IMR-90 (cell line): ENCODE data around the gene NCOA7. TPM values are rescaled to one million over a fixed set of nuclear protein-coding genes. Genes with fewer than 3 reads are reported as not detected.
A peak's percentile ranks its signal among the peaks of the same experiment; 100 is the strongest.

Experiments used
- ATAC-seq: fragments of 200-7000 bp; cut with Tn5 transposase; 2 replicates; pipeline ENCODE4 v1.9.1; 2020; ENCODE audit warnings: low read depth, mild to moderate bottlenecking, moderate library complexity
- BruUV-seq: library from RNA; stranded (reverse); fragments of 400-500 nt; replicated peaks from 2 replicates; lab custom pipeline; 2021; lab: Mats Ljungman, UMichigan
- CTCF ChIA-PET: fragments of 300-600 bp; formaldehyde crosslinking; extraction: SDS; loops from one replicate; lab custom pipeline; 2021; ENCODE audit warnings: antibody characterized with exemption; lab: Yijun Ruan, JAX
- POLR2A ChIA-PET: fragments of 300-600 bp; sonication (Branson Sonifier 250); formaldehyde crosslinking; loops from one replicate; lab custom pipeline; 2022; ENCODE audit warnings: antibody characterized with exemption; ENCODE audit not compliant: unreplicated experiment; lab: Charles Lee
- DNase-seq: peaks from one replicate; pipeline ENCODE4 v3.0.0; 2013
- H2AFZ ChIP-seq: replicated peaks from 2 replicates; pipeline ENCODE3; 2013; ENCODE audit warnings: low read length, mild to moderate bottlenecking; ENCODE audit not compliant: poor library complexity
- H2AK5ac ChIP-seq: 2 replicates; pipeline ENCODE4 v1.6.1; 2013; ENCODE audit warnings: low read depth, low read length, inconsistent platforms
- H2AK9ac ChIP-seq: replicated peaks from 2 replicates; pipeline ENCODE3; 2013; ENCODE audit warnings: mild to moderate bottlenecking, low read depth, low read length, moderate library complexity; ENCODE audit not compliant: poor library complexity
- H2BK120ac ChIP-seq: 2 replicates; pipeline ENCODE4 v1.6.1; 2013; ENCODE audit warnings: low read depth, low read length, inconsistent platforms
- H2BK15ac ChIP-seq: 3 replicates; pipeline ENCODE4 v1.6.1; 2013; ENCODE audit warnings: low read depth, low read length, inconsistent platforms
- H2BK20ac ChIP-seq: 2 replicates; pipeline ENCODE4 v1.6.1; 2013; ENCODE audit warnings: low read depth, mild to moderate bottlenecking, inconsistent platforms, low read length, moderate library complexity
- H2BK5ac ChIP-seq: 2 replicates; pipeline ENCODE4 v1.6.1; 2013; ENCODE audit warnings: mild to moderate bottlenecking, low read depth, low read length, inconsistent platforms; ENCODE audit not compliant: poor library complexity, severe bottlenecking
- H3K14ac ChIP-seq: replicated peaks from 2 replicates; pipeline ENCODE4 v1.6.1; 2013; ENCODE audit warnings: low read depth, low read length, inconsistent platforms
- H3K18ac ChIP-seq: 2 replicates; pipeline ENCODE4 v1.6.1; 2013; ENCODE audit warnings: low read depth, low read length, control low read depth
- H3K23ac ChIP-seq: 2 replicates; pipeline ENCODE4 v1.6.1; 2013; ENCODE audit warnings: low read depth, low read length, inconsistent platforms
- H3K27ac ChIP-seq: 2 replicates; pipeline ENCODE4 v1.5.1; 2013; ENCODE audit warnings: mild to moderate bottlenecking, control low read depth, low read length; ENCODE audit not compliant: insufficient read depth
- H3K27me3 ChIP-seq: 2 replicates; pipeline ENCODE4 v1.6.1; 2013; ENCODE audit warnings: low read length; ENCODE audit not compliant: control insufficient read depth, insufficient read depth
- H3K36me3 ChIP-seq: 2 replicates; pipeline ENCODE4 v1.6.1; 2013; ENCODE audit warnings: low read length, mixed read lengths; ENCODE audit not compliant: control insufficient read depth, insufficient read depth
- H3K4ac ChIP-seq: 2 replicates; pipeline ENCODE4 v1.6.1; 2013; ENCODE audit warnings: low read depth, low read length, inconsistent platforms
- H3K4me1 ChIP-seq: 2 replicates; pipeline ENCODE4 v1.6.1; 2013; ENCODE audit warnings: low read length, mixed read lengths; ENCODE audit not compliant: control insufficient read depth, insufficient read depth
- H3K4me2 ChIP-seq: 2 replicates; pipeline ENCODE4 v1.6.1; 2013; ENCODE audit warnings: low read depth, mild to moderate bottlenecking, control low read depth, low read length, moderate library complexity
- H3K4me3 ChIP-seq: 2 replicates; pipeline ENCODE4 v1.5.1; 2013; ENCODE audit warnings: low read depth, mild to moderate bottlenecking, control low read depth, low read length, moderate library complexity; ENCODE audit not compliant: insufficient read depth
- H3K56ac ChIP-seq: 2 replicates; pipeline ENCODE4 v1.6.1; 2013; ENCODE audit warnings: low read length, inconsistent platforms; ENCODE audit not compliant: insufficient read depth; ENCODE audit errors: extremely low read depth
- H3K79me1 ChIP-seq, 2 experiments: 2 replicates each; pipeline ENCODE4 v1.6.1; 2013; ENCODE audit warnings: low read length in 2 of 2, inconsistent platforms in 1 of 2, low read depth in 1 of 2
- H3K9ac ChIP-seq: 2 replicates; pipeline ENCODE4 v1.6.1; 2013; ENCODE audit warnings: low read depth, low read length, control low read depth
- H3K9me1 ChIP-seq: 2 replicates; pipeline ENCODE4 v1.6.1; 2013; ENCODE audit warnings: low read length, inconsistent platforms; ENCODE audit not compliant: insufficient read depth
- H3K9me3 ChIP-seq: 2 replicates; pipeline ENCODE4 v1.6.1; 2013; ENCODE audit warnings: low read length; ENCODE audit not compliant: control insufficient read depth, insufficient read depth
- H4K20me1 ChIP-seq: 2 replicates; pipeline ENCODE4 v1.6.1; 2013; ENCODE audit warnings: low read length, inconsistent platforms; ENCODE audit not compliant: insufficient read depth
- H4K5ac ChIP-seq: 2 replicates; pipeline ENCODE4 v1.6.1; 2013; ENCODE audit warnings: mild to moderate bottlenecking, low read depth, low read length, control low read depth
- H4K8ac ChIP-seq, 2 experiments: 2 replicates each; pipeline ENCODE4 v1.6.1; 2013; ENCODE audit warnings: low read depth in 2 of 2, low read length in 2 of 2, control low read depth in 1 of 2, inconsistent platforms in 1 of 2
- H4K91ac ChIP-seq: 2 replicates; pipeline ENCODE4 v1.6.1; 2013; ENCODE audit warnings: low read depth, low read length, inconsistent platforms; ENCODE audit not compliant: insufficient read depth
- BHLHE40 ChIP-seq: fragments of 150-350 bp; IDR thresholded peaks from 2 replicates; pipeline ENCODE4 v1.6.1; 2016; ENCODE audit warnings: mild to moderate bottlenecking, low read depth, low read length
- CHD1 ChIP-seq: IDR thresholded peaks from 2 replicates; pipeline ENCODE4 v1.6.1; 2012; ENCODE audit warnings: low read depth, low read length, improper control_type of control experiment
- CTCF ChIP-seq: conservative IDR thresholded peaks from 2 replicates; pipeline ENCODE4 v1.5.1; 2012; ENCODE audit warnings: mild to moderate bottlenecking, low read depth, low read length, improper control_type of control experiment
- ELK1 ChIP-seq: fragments of 150-350 bp; IDR thresholded peaks from 2 replicates; pipeline ENCODE4 v1.6.1; 2016; ENCODE audit warnings: low read depth, mild to moderate bottlenecking, low read length, moderate library complexity, borderline replicate concordance
- FOS ChIP-seq: fragments of 150-350 bp; IDR thresholded peaks from 2 replicates; pipeline ENCODE4 v1.6.1; 2016; ENCODE audit warnings: low read depth, low read length
- MAFK ChIP-seq: IDR thresholded peaks from 2 replicates; pipeline ENCODE4 v1.6.1; 2012; ENCODE audit warnings: low read depth, low read length, improper control_type of control experiment
- MAZ ChIP-seq: IDR thresholded peaks from 2 replicates; pipeline ENCODE4 v1.6.1; 2012; ENCODE audit warnings: low read depth, mild to moderate bottlenecking, low read length, improper control_type of control experiment, moderate library complexity, borderline replicate concordance
- MXI1 ChIP-seq: IDR thresholded peaks from 2 replicates; pipeline ENCODE4 v1.6.1; 2012; ENCODE audit warnings: low read depth, mild to moderate bottlenecking, low read length, moderate library complexity, borderline replicate concordance
- NFE2L2 ChIP-seq: fragments of 150-350 bp; IDR thresholded peaks from 2 replicates; pipeline ENCODE4 v1.6.1; 2016; ENCODE audit warnings: low read depth, mild to moderate bottlenecking, low read length
- POLR2A ChIP-seq: IDR thresholded peaks from 2 replicates; pipeline ENCODE4 v1.6.1; 2012; ENCODE audit warnings: mild to moderate bottlenecking, low read depth, low read length
- RAD21 ChIP-seq: IDR thresholded peaks from 2 replicates; pipeline ENCODE4 v1.6.1; 2012; ENCODE audit warnings: low read length, improper control_type of control experiment
- RCOR1 ChIP-seq: IDR thresholded peaks from 2 replicates; pipeline ENCODE4 v1.6.1; 2012; ENCODE audit warnings: mild to moderate bottlenecking, low read length, improper control_type of control experiment; ENCODE audit not compliant: insufficient replicate concordance
- SMC3 ChIP-seq: fragments of 150-350 bp; IDR thresholded peaks from 2 replicates; pipeline ENCODE4 v1.6.1; 2016; ENCODE audit warnings: low read depth, mild to moderate bottlenecking, antibody characterized with exemption, low read length, moderate library complexity
- USF2 ChIP-seq: fragments of 150-350 bp; IDR thresholded peaks from 2 replicates; pipeline ENCODE4 v1.6.1; 2017; ENCODE audit warnings: mild to moderate bottlenecking, antibody characterized with exemption, low read length, low read depth
- WGBS, 2 experiments: methylation state at CpG; one replicate each; pipeline versions ENCODE4 v1.1.5 to v1.1.7; 2013; ENCODE audit warnings: missing lambda C conversion rate in 2 of 2; ENCODE audit not compliant: insufficient read length in 1 of 2; ENCODE audit errors: extremely low coverage in 2 of 2; 5-methylcytosine and 5-hydroxymethylcytosine counted together
- dilution Hi-C: fragments of 300-500 bp; cut with HindIII; formaldehyde crosslinking; loops from one replicate; pipeline ENCODE4 v1.14.3; 2018; ENCODE audit warnings: low sequenced_read_pairs; ENCODE audit not compliant: unreplicated experiment
- in situ Hi-C: fragments of 300-500 bp; cut with MboI; formaldehyde crosslinking; loops from 3 replicates; pipeline ENCODE4 v1.14.3; 2019; ENCODE audit warnings: low sequenced_read_pairs, inconsistent platforms, mixed read lengths
- intact Hi-C: fragments of 100-400 bp; cut with micrococcal nuclease; formaldehyde crosslinking; loops from 2 replicates; pipeline ENCODE4 v1.10.0; 2022
- polyA plus RNA-seq, 3 experiments: library from polyadenylated mRNA; depleted of rRNA; stranded (reverse); fragments of >200 nt; gene quantifications; 2 replicates each; pipeline ENCODE4 v1.2.3, GENCODE V29; 2012; ENCODE audit warnings: low replicate concordance in 1 of 3
- total RNA-seq: library from RNA; depleted of rRNA; stranded (reverse); fragments of >200 nt; gene quantifications from 2 replicates; pipeline ENCODE4 v1.2.3, GENCODE V29; 2012

Gene NCOA7
- total and polyA plus RNA-seq, 2 of the 4 experiments (the other 2 are of a cell fraction), result 12.6 to 12.9 TPM

- TF ChIP-seq ELK1 (no peak), MAZ (no peak), MXI1 (no peak), SMC3 (no peak), BHLHE40 (no peak), CHD1 (no peak), USF2 (no peak), NFE2L2 (no peak), FOS (no peak), MAFK (no peak), POLR2A (no peak), RCOR1 (no peak), CTCF (no peak), RAD21 (no peak)
- peaks cover 11% of the 10 kb centered on the region for H3K4me1 ChIP-seq
- peak overlapping the region; percentile 49; the same call in 1 of the 2 replicates for H3K18ac ChIP-seq
- H2BK120ac ChIP-seq, result no peak overlapping the region
- 50% methylated on average over 2 of the region's 4 CpGs; no CpG with 5 or more reads in 1 of the 2 experiments for WGBS, 2 experiments
- no peak overlapping the region for H3K9ac ChIP-seq
- no TSS peak for BruUV-seq
- no peak overlapping the region for H3K23ac ChIP-seq
- H2BK20ac ChIP-seq, result no peak overlapping the region; the same call in 1 of the 2 replicates
- no peak overlapping the region for H3K4me3 ChIP-seq
- ATAC-seq (peak; percentile 44), DNase-seq (peak; percentile 37)
- intact Hi-C loops, result no loop called here
- no peak overlapping the region; the same call in 1 of the 2 replicates for H4K5ac ChIP-seq
- in situ Hi-C loops, result no loop called here
- H3K4me2 ChIP-seq, result peak overlapping the region; percentile 58; the same call in 1 of the 2 replicates
- ChIA-PET POLR2A (no interaction called here), CTCF (interaction anchor here (1.0 kb wide), 1 partner anchor 20 kb away, joined by 3 read pairs; no protein-coding TSS in a partner anchor)
- H3K56ac ChIP-seq, result no peak overlapping the region
- H3K27ac ChIP-seq, result no peak overlapping the region
- no peak overlapping the region for H2AK5ac ChIP-seq
- H2AFZ ChIP-seq, result no peak overlapping the region
- H3K79me1 ChIP-seq, result peaks cover 6 to 16% of the 10 kb centered on the region in 2 experiments; a peak in 3 of 4 replicates
- H4K20me1 ChIP-seq, result no peaks in the 10 kb centered on the region
- H4K8ac ChIP-seq, result no peak overlapping the region
- H3K9me3 ChIP-seq, result no peaks in the 10 kb centered on the region
- H2BK15ac ChIP-seq, result no peak overlapping the region
- H3K9me1 ChIP-seq, result peaks cover 6% of the 10 kb centered on the region
- H2BK5ac ChIP-seq, result no peak overlapping the region
- H4K91ac ChIP-seq, result no peak overlapping the region
- H2AK9ac ChIP-seq, result no peak overlapping the region
- H3K36me3 ChIP-seq, result no peaks in the 10 kb centered on the region
- H3K14ac ChIP-seq, result no peak overlapping the region; the same call in 1 of the 2 replicates
- H3K27me3 ChIP-seq, result no peaks in the 10 kb centered on the region
- dilution Hi-C loops, result no loop called here
- H3K4ac ChIP-seq, result no peak overlapping the region
Measured at GRCh38 chr6:125802943-125803377, 12.2 kb downstream of the NCOA7 start.
